ENCODE results near the gene ETHE1.
"Not testable (repeated sequence)": the region's sequence is repeated elsewhere in the genome, so short reads cannot be mapped to it uniquely, and the experiment has no call there.

ETHE1 gene

GRCh38 chr19:43552198-43552450, 25.1 kb upstream of the ETHE1 start:
- Histone ChIP-seq H3K4me1 (ENCODE audit: control insufficient read depth in 5 of 5, insufficient read depth in 5 of 5, low read length in 5 of 5) (no peaks in the 10 kb centered on the region), H3K4me3 (ENCODE audit: low read depth in 1 of 5, low read length in 5 of 5) (no peak overlapping the region), H3K9me3 (ENCODE audit: control insufficient read depth in 5 of 5, low read length in 5 of 5) (no peaks in the 10 kb centered on the region), H3K27ac (ENCODE audit: low read depth, low read length) (no peak overlapping the region), H3K9ac (ENCODE audit: low read length in 5 of 5) (no peak overlapping the region), H3K36me3 (ENCODE audit: control insufficient read depth in 5 of 5, insufficient read depth in 5 of 5, low read length in 5 of 5) (peaks cover 2 to 72% (median 49%) of the 10 kb centered on the region in 5 donors), H3K27me3 (ENCODE audit: control insufficient read depth in 5 of 5, insufficient read depth in 4 of 5, low read length in 5 of 5) (no peaks in the 10 kb centered on the region)

- Histone ChIP-seq H3K9me3 (ENCODE audit: control insufficient read depth in 5 of 5, low read length in 5 of 5) (no peaks in the 10 kb centered on the region), H3K36me3 (ENCODE audit: control insufficient read depth in 5 of 5, insufficient read depth in 5 of 5, low read length in 5 of 5) (peaks cover 2 to 75% (median 53%) of the 10 kb centered on the region in 5 donors), H3K27me3 (ENCODE audit: control insufficient read depth in 5 of 5, insufficient read depth in 4 of 5, low read length in 5 of 5) (no peaks in the 10 kb centered on the region), H3K4me1 (ENCODE audit: control insufficient read depth in 5 of 5, insufficient read depth in 5 of 5, low read length in 5 of 5) (no peaks in the 10 kb centered on the region), H3K27ac (ENCODE audit: low read depth, low read length) (no peak overlapping the region), H3K9ac (ENCODE audit: low read length in 5 of 5) (no peak overlapping the region), H3K4me3 (ENCODE audit: low read depth in 1 of 5, low read length in 5 of 5) (no peak overlapping the region)
These were observed 24.6 kb upstream of the ETHE1 start for GRCh38 chr19:43551399-43552197.

GRCh38 chr19:43548706-43549105, 21.7 kb upstream of the ETHE1 start:
- no peak overlapping the region for H3K27ac ChIP-seq (ENCODE audit: low read depth, low read length)
- no peak overlapping the region for H3K4me3 ChIP-seq (ENCODE audit: low read depth in 1 of 5, low read length in 5 of 5)
- H3K4me1 ChIP-seq (ENCODE audit: control insufficient read depth in 5 of 5, insufficient read depth in 5 of 5, low read length in 5 of 5) = no peaks in the 10 kb centered on the region
- no peak overlapping the region for H3K9ac ChIP-seq (ENCODE audit: low read length in 5 of 5)
- H3K36me3 ChIP-seq (ENCODE audit: control insufficient read depth in 5 of 5, insufficient read depth in 5 of 5, low read length in 5 of 5) = peaks cover 2 to 78% (median 59%) of the 10 kb centered on the region in 5 donors
- no peaks in the 10 kb centered on the region for H3K9me3 ChIP-seq (ENCODE audit: control insufficient read depth in 5 of 5, low read length in 5 of 5)
- H3K27me3 ChIP-seq (ENCODE audit: control insufficient read depth in 5 of 5, insufficient read depth in 4 of 5, low read length in 5 of 5) = no peaks in the 10 kb centered on the region

- not testable (repeated sequence) for H3K27me3 ChIP-seq (ENCODE audit: control insufficient read depth in 5 of 5, insufficient read depth in 4 of 5, low read length in 5 of 5); H3K4me3 ChIP-seq (ENCODE audit: low read depth in 1 of 5, low read length in 5 of 5); H3K9ac ChIP-seq (ENCODE audit: low read length in 5 of 5); H3K4me1 ChIP-seq (ENCODE audit: control insufficient read depth in 5 of 5, insufficient read depth in 5 of 5, low read length in 5 of 5); H3K9me3 ChIP-seq (ENCODE audit: control insufficient read depth in 5 of 5, low read length in 5 of 5); H3K27ac ChIP-seq (ENCODE audit: low read depth, low read length)
- peaks cover 2 to 78% (median 61%) of the 10 kb centered on the region in 5 donors for H3K36me3 ChIP-seq (ENCODE audit: control insufficient read depth in 5 of 5, insufficient read depth in 5 of 5, low read length in 5 of 5)
These were observed 20.9 kb upstream of the ETHE1 start for GRCh38 chr19:43547926-43548325.

GRCh38 chr19:43546581-43546980, 19.6 kb upstream of the ETHE1 start:
- Histone ChIP-seq H3K9me3 (ENCODE audit: control insufficient read depth in 5 of 5, low read length in 5 of 5) (no peaks in the 10 kb centered on the region), H3K36me3 (ENCODE audit: control insufficient read depth in 5 of 5, insufficient read depth in 5 of 5, low read length in 5 of 5) (peaks cover 2 to 78% (median 63%) of the 10 kb centered on the region in 5 donors), H3K4me1 (ENCODE audit: control insufficient read depth in 5 of 5, insufficient read depth in 5 of 5, low read length in 5 of 5) (no peaks in the 10 kb centered on the region), H3K27ac (ENCODE audit: low read depth, low read length) (no peak overlapping the region), H3K4me3 (ENCODE audit: low read depth in 1 of 5, low read length in 5 of 5) (no peak overlapping the region), H3K27me3 (ENCODE audit: control insufficient read depth in 5 of 5, insufficient read depth in 4 of 5, low read length in 5 of 5) (no peaks in the 10 kb centered on the region), H3K9ac (ENCODE audit: low read length in 5 of 5) (no peak overlapping the region)

GRCh38 chr19:43545981-43546380, 19.0 kb upstream of the ETHE1 start:
- Histone ChIP-seq H3K27ac (ENCODE audit: low read depth, low read length) (no peak overlapping the region), H3K9ac (ENCODE audit: low read length in 5 of 5) (no peak overlapping the region), H3K4me1 (ENCODE audit: control insufficient read depth in 5 of 5, insufficient read depth in 5 of 5, low read length in 5 of 5) (no peaks in the 10 kb centered on the region), H3K36me3 (ENCODE audit: control insufficient read depth in 5 of 5, insufficient read depth in 5 of 5, low read length in 5 of 5) (peaks cover 2 to 78% (median 61%) of the 10 kb centered on the region in 5 donors), H3K27me3 (ENCODE audit: control insufficient read depth in 5 of 5, insufficient read depth in 4 of 5, low read length in 5 of 5) (no peaks in the 10 kb centered on the region), H3K4me3 (ENCODE audit: low read depth in 1 of 5, low read length in 5 of 5) (no peak overlapping the region), H3K9me3 (ENCODE audit: control insufficient read depth in 5 of 5, low read length in 5 of 5) (no peaks in the 10 kb centered on the region)

- Histone ChIP-seq H3K4me1 (ENCODE audit: control insufficient read depth in 5 of 5, insufficient read depth in 5 of 5, low read length in 5 of 5) (no peaks in the 10 kb centered on the region), H3K4me3 (ENCODE audit: low read depth in 1 of 5, low read length in 5 of 5) (no peak overlapping the region), H3K9me3 (ENCODE audit: control insufficient read depth in 5 of 5, low read length in 5 of 5) (no peaks in the 10 kb centered on the region), H3K27ac (ENCODE audit: low read depth, low read length) (no peak overlapping the region), H3K27me3 (ENCODE audit: control insufficient read depth in 5 of 5, insufficient read depth in 4 of 5, low read length in 5 of 5) (no peaks in the 10 kb centered on the region), H3K9ac (ENCODE audit: low read length in 5 of 5) (no peak overlapping the region), H3K36me3 (ENCODE audit: control insufficient read depth in 5 of 5, insufficient read depth in 5 of 5, low read length in 5 of 5) (peaks cover 2 to 78% (median 59%) of the 10 kb centered on the region in 5 donors)
These were observed 18.3 kb upstream of the ETHE1 start for GRCh38 chr19:43545276-43545675.

GRCh38 chr19:43544077-43544476, 17.1 kb upstream of the ETHE1 start:
- H3K36me3 ChIP-seq (ENCODE audit: control insufficient read depth in 5 of 5, insufficient read depth in 5 of 5, low read length in 5 of 5) = peaks cover 5 to 81% (median 63%) of the 10 kb centered on the region in 5 donors

GRCh38 chr19:43541920-43542650, 15.1 kb upstream of the ETHE1 start:
- Histone ChIP-seq H3K4me3 (ENCODE audit: low read depth in 1 of 5, low read length in 5 of 5) (no peak overlapping the region), H3K9me3 (ENCODE audit: control insufficient read depth in 5 of 5, low read length in 5 of 5) (peaks cover 0 to 7% (median 2%) of the 10 kb centered on the region in 5 donors), H3K27ac (ENCODE audit: low read depth, low read length) (no peak overlapping the region), H3K27me3 (ENCODE audit: control insufficient read depth in 5 of 5, insufficient read depth in 4 of 5, low read length in 5 of 5) (no peaks in the 10 kb centered on the region), H3K36me3 (ENCODE audit: control insufficient read depth in 5 of 5, insufficient read depth in 5 of 5, low read length in 5 of 5) (peaks cover 11 to 89% (median 69%) of the 10 kb centered on the region in 5 donors), H3K4me1 (ENCODE audit: control insufficient read depth in 5 of 5, insufficient read depth in 5 of 5, low read length in 5 of 5) (no peaks in the 10 kb centered on the region), H3K9ac (ENCODE audit: low read length in 5 of 5) (no peak overlapping the region)

More at GRCh38 chr19:43544077-43544476, 17.1 kb upstream of the ETHE1 start:
- Histone ChIP-seq H3K4me3 (ENCODE audit: low read depth in 1 of 5, low read length in 5 of 5) (no peak overlapping the region), H3K9ac (ENCODE audit: low read length in 5 of 5) (no peak overlapping the region), H3K27me3 (ENCODE audit: control insufficient read depth in 5 of 5, insufficient read depth in 4 of 5, low read length in 5 of 5) (no peaks in the 10 kb centered on the region), H3K4me1 (ENCODE audit: control insufficient read depth in 5 of 5, insufficient read depth in 5 of 5, low read length in 5 of 5) (no peaks in the 10 kb centered on the region), H3K9me3 (ENCODE audit: control insufficient read depth in 5 of 5, low read length in 5 of 5) (peaks cover 0 to 2% (median 1%) of the 10 kb centered on the region in 5 donors), H3K27ac (ENCODE audit: low read depth, low read length) (no peak overlapping the region)

GRCh38 chr19:43540381-43540780, 13.4 kb upstream of the ETHE1 start:
- Histone ChIP-seq H3K27me3 (ENCODE audit: control insufficient read depth in 5 of 5, insufficient read depth in 4 of 5, low read length in 5 of 5) (no peaks in the 10 kb centered on the region), H3K4me3 (ENCODE audit: low read depth in 1 of 5, low read length in 5 of 5) (no peak overlapping the region), H3K9ac (ENCODE audit: low read length in 5 of 5) (no peak overlapping the region), H3K9me3 (ENCODE audit: control insufficient read depth in 5 of 5, low read length in 5 of 5) (peaks cover 0 to 7% (median 2%) of the 10 kb centered on the region in 5 donors), H3K4me1 (ENCODE audit: control insufficient read depth in 5 of 5, insufficient read depth in 5 of 5, low read length in 5 of 5) (peaks cover 0 to 3% (median 0%) of the 10 kb centered on the region in 5 donors), H3K27ac (ENCODE audit: low read depth, low read length) (no peak overlapping the region), H3K36me3 (ENCODE audit: control insufficient read depth in 5 of 5, insufficient read depth in 5 of 5, low read length in 5 of 5) (peaks cover 11 to 75% (median 58%) of the 10 kb centered on the region in 5 donors)

Data from subcutaneous abdominal adipose tissue (tissue), 5 donors.